Posterior cingulate gyrus (tissue), 11 donors: ENCODE measurements around the gene TENT5C.

Experiments
- DNase-seq, 10 donors: peaks; one replicate each; pipeline versions ENCODE4 v3.0.0 to v3.0.0-alpha.2; 2020 to 2021; ENCODE audit warnings: mixed read lengths in 3 of 10
- intact Hi-C: fragments of 100-400 bp; cut with DNase I; formaldehyde crosslinking; loops from one replicate; pipeline ENCODE4 v1.15.1; 2023

TENT5C gene

DNA sequence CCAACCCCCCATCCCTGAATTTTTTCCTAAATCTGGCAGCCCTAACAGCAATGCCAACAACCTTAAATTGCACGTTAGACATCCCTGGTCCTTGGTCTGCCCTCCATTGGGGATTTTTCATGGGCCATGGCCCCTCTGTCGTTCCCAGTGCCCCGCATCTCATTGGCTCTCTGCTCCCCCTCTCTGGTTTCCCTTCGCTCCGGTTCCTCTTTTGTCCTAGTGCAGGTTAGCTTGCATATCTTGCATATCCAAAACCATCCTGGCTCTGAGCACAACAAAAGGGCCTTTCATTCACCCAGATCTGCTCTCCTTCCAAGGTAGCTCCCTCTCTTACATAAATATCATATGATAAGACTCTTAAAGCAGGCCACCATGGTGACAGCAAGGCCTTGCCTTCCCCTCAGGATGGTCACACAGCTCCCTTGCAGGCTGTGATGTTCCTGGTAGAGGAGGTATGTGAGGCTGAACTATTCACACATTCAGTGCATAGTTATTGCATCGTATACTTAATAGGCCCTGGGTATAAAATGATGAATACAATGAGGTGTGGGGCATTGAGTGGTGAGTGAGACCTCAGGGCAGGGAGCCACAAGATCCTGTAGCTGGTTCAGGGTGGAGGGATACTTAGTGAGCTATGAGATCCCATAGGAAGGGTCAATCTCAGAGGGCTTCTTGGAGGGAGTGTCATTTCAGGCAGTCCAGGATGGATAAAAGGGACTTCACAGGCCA is 45.2 kb downstream of the TENT5C start:
- no peak for DNase-seq
- intact Hi-C loops, result no loop called here

DNA sequence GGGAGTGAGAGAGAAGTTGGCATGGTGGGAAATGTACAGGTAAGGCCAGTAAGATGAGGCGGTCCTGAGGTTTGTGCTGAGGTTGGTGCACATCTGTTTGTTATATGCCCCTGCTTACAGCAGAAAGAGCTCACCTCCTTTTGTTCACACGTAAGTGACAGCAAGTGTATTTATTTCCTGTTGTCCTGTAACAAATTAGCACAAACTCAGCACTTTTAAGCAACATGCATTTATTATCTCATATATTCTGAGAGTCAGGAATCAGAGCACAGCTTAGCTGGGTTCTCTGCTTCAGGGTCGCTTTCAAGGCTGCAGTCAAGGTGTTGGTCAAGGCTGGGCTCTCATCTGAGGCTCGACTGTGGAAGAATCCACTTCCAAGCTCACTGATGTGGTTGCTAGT is 45.8 kb downstream of the TENT5C start:
- no peak for DNase-seq
- intact Hi-C loops, result no loop called here

DNA sequence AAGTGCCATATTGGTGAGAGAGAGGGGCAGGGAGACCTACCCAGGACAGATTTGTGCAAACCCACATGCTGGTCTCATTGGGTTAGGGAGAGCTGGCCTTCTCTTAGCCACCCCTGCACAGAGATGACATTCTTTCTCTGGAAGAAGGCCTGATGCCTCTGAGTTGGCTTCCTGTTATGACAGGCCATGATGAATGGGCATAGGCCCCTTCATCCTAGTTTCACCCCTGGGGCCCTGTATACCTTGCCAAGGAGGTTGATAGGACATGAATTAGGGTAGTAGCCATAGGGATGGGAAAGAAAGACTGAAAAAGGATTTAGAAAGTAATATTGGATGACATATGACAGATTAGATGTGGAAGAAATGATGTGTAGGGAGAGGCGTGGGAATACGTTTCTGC is 46.6 kb downstream of the TENT5C start:
- no peak for DNase-seq
- intact Hi-C loops, result no loop called here

DNA sequence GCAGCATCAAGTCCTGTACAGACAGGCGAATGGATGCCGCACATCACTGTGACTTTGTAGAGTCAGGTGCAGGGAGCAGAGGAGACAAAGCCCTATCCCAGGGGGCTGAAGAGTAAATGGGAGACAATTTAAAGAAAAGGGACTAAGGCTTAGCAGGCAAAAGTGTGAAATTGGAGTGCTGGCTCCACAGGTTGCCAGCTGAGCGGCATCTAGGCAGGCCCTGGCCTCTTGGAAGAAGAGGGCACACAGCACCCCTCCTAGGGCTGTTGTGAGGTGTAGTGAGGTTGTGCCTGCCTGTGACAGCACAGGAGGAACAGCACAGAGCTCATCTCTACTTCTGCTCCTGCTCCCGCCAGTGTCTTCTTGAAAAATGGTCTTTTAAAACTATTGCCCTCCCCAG is 47.3 kb downstream of the TENT5C start:
- intact Hi-C loops, result no loop called here
- peak in 1 of 10 donors; percentile 40 for DNase-seq

DNA sequence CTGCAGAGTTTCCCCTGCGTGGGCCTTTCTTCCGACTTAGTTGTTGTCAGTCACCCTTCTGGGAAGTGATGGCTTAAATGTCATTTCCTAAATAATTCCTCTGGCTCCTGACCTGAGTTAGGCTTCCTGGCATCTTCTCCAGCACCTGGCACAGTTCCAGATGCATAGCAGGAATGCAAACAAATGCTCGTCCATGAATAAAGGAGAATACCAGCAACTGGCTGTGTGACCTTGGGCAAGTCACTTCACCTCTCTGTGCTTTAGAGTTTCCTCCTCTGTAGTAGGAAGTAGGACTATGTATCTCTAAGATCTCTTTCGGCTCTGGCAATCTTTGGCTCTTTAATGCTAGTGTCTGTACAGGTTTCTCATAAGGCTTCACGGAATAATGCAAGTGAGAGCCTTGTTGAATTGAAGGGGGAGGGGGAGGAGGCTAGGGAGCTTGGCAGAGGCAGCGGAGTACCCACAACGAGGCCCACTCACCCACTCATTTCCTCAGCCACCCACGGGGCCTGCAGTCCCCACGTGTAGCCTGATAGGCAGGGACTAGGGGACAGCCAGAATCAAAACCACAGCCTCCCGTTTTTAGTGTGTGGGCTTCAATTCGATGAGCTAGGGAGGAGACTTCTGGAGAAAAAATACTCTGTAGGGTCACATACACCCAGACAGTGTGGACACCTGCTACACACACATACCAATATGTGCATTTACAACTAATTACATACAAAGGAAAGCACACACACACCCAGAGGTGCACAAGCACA is 48.1 kb downstream of the TENT5C start:
- peak in 1 of 10 donors; percentile 73 for DNase-seq
- intact Hi-C loops, result no loop called here

DNA sequence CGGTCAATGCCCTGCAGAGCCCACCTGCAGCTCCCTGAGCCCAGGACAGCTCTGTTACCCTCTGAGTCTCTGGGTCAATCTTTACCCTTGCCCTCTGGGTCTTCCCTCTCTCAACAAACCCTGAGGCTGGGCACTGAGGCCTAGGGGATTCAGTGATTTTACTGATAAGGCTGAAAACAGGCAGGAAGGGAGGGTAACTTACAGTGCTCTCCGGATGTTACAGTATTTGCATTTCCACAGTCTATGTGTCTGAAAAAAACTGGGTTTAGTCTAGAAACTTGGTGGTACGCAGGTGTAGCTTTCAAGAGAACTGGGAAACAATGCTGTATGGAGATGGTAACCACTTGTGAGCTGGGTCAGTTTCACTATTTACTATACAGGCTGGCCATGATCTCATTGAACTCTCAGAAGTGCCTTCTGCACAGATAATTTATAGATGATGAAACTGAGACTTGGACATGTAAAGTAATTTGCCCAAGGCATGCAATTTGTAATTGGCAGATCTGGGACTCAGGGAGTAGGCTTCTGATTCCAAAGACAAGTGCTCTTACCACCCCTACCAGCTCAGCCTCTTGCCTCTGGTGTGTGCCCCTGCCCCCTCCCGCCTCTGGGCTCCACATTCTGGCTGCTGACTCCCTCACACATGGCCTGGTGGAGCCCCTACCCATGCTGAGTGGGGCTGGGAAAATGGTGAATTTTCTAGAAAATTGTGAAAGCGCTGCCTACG is 48.8 kb downstream of the TENT5C start:
- intact Hi-C loops, result no loop called here

DNA sequence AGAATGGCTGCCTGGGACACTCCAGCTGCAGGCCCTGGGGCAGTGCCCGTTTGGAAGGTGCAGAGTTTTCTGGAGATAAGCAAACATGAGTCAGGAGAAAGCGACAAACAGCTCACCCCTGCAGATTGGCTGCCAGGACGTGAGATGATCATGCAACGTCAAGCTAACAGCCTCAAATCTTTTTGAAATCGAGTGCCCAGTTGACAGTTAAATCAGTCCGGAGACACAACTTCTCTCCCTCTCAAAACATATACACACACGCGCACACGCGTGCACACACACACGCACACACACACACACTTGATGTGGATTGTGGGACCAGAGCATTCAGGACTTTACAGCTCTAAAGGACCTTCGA is 49.4 kb downstream of the TENT5C start:
- peak in 1 of 10 donors; percentile 67 for DNase-seq
- intact Hi-C loops, result no loop called here

More for the DNA sequence above, 48.8 kb downstream of the TENT5C start:
- no peak for DNase-seq

DNA sequence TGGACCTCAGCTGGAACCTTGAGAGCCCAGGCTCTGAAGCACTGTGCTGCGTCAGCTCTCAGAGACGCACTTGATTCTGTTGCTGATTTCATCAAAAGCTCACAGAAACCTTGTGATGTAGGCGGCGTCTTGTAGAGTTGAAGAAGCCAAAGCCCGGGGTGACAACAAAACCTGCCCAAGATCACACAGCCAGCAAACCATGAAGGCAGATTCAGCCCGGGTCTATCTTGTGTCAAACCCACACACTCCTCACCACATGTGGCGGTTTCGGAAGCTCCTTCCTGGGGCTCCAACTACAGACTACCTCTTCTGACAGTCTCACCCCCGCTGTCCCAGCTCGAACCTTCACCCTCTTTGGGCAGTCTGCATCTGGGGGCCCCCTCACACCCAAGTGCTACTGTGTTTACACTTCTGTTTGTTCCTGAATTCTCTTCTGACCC is 50.4 kb downstream of the TENT5C start:
- no peak for DNase-seq
- intact Hi-C loops, result no loop called here

DNA sequence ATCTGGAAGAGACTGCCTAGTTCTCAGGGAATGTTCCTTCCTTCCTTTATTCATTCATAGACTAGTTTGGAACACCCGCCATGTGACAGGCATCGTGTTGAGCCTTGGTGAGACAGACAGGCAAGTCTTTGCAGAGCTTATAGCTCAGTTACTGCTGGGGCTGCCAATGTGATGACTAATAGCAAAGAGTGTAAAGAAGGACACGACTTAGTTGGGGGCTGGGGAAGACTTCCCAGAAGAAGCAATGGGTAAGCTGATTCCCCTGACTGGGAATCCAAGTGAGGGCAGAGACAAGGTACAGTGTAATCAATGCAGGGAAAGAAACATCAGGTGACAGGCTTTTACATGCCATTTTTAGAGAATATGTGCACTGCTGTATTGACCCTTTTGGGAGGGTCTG is 51.2 kb downstream of the TENT5C start:
- intact Hi-C loops, result no loop called here

DNA sequence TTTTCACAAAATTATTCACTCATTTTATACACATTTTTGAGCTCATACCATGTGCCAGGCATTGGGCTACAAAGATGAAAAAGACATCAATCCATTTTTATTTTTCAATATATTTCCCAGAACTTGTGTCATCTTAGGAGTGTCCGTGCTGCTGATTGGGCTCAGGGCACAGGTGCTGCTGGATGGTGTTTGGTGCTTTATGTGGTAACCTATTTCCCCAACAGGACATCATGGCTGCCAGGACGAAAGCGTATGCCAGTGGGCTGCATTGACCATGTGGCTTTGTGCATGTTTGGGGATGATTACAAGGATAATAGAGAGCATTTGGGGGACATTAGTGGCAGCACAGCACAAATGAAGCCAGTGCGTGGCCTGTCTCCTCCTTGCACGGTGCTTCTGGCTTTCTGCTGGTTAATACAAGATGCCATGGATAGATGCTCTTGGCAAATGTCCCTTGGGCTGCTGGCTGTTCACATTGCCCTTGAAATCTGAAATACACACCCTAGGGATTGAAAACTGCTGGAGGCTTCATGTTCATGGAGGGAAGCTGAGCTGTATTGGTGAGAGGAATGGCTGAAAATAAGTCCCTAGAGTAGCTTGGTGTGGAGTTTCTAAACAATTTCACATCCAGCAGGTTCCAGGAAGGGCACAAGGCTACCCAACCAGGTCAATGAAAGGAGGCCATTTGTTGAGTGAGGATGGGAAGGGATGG is 52.3 kb downstream of the TENT5C start:
- intact Hi-C loops, result no loop called here
- DNase-seq, result no peak

More for the DNA sequence above, 51.2 kb downstream of the TENT5C start:
- no peak for DNase-seq

DNA sequence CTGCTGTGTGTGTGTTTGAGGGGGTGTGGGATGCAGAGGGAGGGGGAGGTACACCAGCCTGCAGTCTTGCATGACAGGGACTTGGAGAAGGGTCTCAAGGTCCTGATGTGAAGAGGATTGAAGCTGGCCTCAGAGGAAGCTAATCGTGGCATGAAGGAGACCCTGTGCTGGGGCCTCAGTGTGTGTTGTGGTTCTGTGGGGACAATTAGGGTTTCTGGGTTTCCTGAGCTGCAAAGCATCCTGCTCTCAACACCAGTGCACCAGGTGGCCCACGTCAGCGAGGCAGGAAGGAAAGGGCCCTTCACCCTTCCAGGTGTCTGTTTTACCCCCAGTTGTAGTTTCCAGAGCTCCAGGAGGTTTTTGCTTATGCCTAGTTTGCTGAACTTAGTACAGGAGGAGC is 52.8 kb downstream of the TENT5C start:
- intact Hi-C loops, result no loop called here
- DNase-seq, result no peak

DNA sequence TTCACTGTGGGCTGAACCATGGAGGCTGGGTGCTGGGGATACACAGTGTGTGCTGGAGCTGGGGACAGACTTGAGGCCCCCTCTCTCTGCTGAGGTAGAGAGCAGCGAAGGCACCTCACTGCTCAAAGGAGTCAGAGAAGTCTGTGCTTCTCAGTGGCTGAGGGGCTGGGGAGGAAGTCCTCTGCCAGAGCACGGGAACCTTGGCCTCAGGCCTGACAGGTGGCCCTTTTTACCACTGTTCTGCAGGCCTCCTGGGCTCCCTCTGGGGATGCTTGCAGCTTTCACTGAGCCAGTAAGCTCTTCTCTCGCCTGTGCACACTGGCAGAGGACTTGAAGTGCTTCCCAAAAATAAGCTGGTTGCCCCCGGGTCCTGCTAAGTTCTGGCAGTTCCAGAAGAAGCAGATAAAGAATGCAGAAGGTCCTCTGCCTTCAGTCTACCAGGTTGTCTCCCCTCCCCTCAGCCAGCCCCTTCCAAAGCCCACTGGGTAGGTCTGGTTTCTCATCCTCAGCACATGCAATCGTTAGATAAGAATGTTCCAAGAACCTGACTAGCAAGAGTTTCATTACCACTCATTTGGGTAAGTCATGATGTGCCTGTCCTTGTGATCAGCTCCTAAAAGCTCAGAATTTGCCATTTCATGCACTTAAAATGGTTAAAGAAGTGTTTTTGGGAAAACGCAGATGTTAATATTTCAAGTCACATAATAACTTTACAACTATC is 53.9 kb downstream of the TENT5C start:
- intact Hi-C loops, result loop anchor here (10.0 kb wide), 1 partner anchor 125 kb away; no protein-coding TSS in a partner anchor
- DNase-seq, result peak in 1 of 10 donors; percentile 64

DNA sequence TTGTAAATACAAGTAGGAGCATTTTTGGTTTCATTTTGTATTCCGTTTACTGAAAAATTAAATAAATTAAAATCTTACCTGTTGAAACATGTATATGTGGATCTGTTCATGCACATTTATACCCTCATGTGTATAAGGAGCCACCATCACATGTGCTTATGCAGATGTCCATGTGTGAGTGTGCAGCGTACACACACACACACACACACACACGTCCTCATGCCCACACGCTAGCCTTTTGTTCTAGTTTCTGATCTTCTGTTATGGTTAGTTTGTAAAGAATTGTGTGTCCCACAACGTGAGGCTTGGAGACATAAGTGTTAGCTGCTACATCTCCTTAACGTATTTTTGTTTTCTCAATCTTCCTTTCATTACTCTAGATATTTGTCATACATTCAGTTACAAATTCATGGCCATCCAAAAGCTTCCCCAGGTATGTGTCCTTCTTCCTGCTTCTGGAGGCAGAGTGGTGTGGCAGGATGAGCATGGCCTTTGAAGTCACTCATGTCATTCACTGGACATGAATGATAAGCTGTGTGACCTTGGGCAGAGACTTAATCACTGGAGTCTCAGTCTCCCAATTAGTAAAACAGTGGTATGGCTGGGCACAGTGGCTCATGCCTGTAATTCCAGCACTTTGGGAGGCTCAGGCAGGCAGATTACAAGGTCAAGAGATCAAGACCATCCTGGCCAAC is 54.6 kb downstream of the TENT5C start:
- intact Hi-C loops, result loop anchor here (10.0 kb wide), 1 partner anchor 126 kb away; no protein-coding TSS in a partner anchor
- no peak for DNase-seq

DNA sequence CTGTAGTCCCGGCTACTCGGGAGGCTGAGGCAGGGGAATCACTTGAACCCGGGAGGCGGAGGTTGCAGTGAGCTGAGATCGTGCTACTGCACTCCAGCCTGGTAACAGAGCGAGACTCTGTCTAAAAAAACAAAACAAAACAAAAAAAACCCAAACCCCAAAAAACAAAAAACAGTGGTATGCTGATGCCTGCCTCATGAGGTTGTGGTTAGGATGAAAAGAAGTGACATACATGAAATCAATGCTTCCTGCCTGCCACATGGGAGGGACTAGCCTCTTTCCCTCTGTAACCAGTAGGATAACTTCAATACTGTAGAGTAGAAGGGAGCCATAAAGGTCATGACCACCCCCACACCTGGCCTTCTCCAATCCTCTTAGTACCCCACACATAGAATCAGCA is 55.2 kb downstream of the TENT5C start:
- intact Hi-C loops, result loop anchor here (10.0 kb wide), 1 partner anchor 126 kb away; no protein-coding TSS in a partner anchor
- DNase-seq, result no peak

DNA sequence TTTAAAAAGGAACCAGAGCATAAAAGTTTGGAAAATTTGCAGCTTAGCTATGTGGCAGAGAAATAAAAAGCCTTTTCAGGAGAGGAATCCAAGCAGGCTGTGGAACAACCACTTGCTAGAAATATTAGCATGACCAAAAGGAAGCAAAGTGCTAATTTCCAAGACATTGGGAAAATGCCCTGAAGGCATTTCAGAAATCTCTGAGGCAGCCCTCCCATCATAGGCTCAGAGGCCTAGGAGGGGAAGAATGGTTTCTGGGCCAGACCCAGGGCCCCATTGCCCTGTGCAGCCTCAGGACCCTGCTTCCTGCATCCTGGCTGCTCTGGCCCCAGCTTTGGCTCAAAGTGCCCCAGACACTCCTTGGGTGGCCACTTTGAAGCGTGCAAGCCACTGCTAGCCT is 56.8 kb downstream of the TENT5C start:
- intact Hi-C loops, result loop anchor here (10.0 kb wide), 1 partner anchor 128 kb away; no protein-coding TSS in a partner anchor
- no peak for DNase-seq

DNA sequence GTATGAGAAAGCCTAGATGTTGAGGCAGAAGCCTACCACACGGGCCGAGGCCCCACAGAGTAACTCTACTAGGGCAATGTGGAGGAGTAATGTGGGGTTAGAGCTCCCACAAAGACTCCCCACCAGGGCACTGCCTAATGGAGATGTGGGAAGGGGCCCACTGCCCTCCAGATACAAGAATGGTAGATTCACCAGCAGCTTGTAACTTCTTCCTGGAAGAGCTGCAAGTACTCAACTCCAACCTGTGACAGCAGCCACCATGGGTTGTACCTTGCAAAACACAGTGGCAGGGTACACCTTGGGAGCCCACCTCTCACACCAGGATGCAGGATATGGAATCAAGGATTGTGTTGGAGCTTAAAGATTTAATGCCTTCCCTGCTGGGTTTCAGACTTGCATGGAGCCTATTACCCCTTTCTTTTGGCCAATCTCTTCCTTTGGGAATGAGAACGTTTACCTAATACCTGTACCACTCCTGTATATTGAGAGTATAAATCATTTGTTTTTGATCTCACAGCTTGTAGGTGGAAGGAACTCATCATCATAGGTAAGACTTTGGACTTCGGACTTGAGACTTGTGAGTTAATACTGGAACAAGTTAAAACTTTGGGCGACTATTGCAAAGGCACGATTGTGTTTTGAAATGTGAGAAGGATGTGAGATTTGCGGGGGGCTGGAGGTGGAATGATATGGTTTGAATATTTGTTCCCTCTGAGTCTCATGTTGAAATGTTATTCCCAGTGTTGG is 57.5 kb downstream of the TENT5C start:
- intact Hi-C loops, result loop anchor here (10.0 kb wide), 1 partner anchor 129 kb away; no protein-coding TSS in a partner anchor
- no peak for DNase-seq

DNA sequence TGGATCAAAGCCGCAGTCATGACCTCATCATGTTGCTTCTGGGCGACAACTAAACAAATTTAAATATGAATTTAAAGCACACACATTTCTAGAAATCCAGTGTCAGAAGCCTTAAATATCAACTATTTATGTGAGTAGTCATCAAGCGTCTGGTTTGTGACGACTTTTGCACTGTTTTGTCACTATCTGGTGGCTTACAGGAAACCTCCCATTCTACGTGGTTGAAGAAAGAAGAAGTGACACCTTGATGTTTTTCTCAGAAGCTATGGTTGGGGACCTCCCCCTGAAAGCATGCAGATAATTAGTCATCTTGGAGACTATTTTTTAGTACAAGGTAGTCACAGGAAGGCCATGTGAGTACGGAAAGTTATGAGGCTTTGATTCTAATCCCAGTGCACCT is 58.5 kb downstream of the TENT5C start:
- no peak for DNase-seq
- intact Hi-C loops, result loop anchor here (10.0 kb wide), 1 partner anchor 130 kb away; no protein-coding TSS in a partner anchor

DNA sequence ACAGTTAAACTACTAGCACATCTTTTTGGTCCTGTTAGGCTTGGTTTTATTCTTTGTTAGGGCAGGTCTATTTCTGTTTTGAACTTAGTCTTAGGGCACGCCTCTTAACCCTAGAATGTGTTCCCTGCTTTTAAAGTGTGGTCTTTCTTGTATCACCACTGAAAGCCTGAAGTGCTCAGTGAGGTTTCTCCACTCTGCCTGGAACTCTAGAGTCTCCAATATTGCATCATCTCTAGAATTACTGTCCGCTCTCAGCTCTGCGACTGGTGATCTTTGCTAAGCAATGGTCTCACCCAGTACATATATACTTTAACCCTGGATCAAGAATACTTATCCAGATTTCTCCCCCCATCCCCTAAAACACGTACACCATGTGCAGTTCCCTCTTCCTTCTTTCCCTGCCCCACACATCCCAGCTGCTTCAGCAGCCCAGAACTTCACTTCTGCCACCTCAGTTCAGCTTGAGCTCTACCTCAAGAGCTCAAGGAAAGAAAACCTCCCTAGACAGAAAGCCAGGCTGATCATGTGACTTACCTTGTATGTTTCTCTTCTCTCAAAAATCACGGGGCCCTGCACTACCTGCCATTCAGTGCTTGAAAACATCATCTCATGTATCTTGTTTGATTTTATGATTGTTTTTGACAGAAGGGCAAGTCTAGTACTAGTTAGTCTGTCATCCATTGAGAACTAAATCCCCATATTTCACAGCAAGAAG is 59.9 kb downstream of the TENT5C start:
- DNase-seq, result no peak
- intact Hi-C loops, result loop anchor here (10.0 kb wide), 1 partner anchor 131 kb away; no protein-coding TSS in a partner anchor
